ENCODE data around the gene ASPG.

DNA sequence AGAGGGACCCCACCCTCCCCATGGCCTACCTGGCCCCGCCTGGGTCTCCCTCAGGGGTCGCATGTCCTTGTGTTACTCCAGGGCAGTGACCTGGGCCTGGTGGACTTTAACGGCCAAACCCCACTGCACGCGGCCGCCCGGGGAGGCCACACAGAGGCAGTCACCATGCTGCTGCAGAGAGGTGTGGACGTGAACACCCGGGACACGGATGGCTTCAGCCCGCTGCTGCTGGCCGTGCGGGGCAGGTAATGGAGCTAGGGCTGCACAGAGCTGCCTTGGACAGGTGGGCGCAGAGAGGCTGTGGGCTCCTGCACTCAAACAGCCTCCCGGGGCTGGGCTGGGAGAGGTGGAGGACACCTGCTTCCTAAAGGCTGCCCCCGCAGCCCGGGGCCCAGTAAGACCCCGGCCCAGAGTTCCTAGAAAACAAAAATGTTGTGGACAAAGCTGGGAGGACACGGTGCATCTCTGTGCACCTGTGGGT, 21.6 kb downstream of the ASPG start:
- TF ChIP-seq, protein P1, sequence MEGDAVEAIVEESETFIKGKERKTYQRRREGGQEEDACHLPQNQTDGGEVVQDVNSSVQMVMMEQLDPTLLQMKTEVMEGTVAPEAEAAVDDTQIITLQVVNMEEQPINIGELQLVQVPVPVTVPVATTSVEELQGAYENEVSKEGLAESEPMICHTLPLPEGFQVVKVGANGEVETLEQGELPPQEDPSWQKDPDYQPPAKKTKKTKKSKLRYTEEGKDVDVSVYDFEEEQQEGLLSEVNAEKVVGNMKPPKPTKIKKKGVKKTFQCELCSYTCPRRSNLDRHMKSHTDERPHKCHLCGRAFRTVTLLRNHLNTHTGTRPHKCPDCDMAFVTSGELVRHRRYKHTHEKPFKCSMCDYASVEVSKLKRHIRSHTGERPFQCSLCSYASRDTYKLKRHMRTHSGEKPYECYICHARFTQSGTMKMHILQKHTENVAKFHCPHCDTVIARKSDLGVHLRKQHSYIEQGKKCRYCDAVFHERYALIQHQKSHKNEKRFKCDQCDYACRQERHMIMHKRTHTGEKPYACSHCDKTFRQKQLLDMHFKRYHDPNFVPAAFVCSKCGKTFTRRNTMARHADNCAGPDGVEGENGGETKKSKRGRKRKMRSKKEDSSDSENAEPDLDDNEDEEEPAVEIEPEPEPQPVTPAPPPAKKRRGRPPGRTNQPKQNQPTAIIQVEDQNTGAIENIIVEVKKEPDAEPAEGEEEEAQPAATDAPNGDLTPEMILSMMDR (optimal IDR thresholded peaks at IDR 0.05 in 1 of 3, IDR thresholded peaks at IDR 0.05 in 1 of 3, conservative IDR thresholded peaks at IDR 0.05 in 1 of 3; ENCODE audit: extremely low read depth in 1 of 3, insufficient read depth in 2 of 3, low read length in 3 of 3) = no peak
- no peak for TF ChIP-seq EZH2 (IDR thresholded peaks at IDR 0.05; ENCODE audit: low read length)

Measured in keratinocyte (primary cell).